Transverse colon (tissue), 4 donors: Measurements from ENCODE around the gene BBS1.

Experiments
- CTCF ChIP-seq, 5 experiments: fragments of 200-600 bp in 3 of 5; fragments of 450-650 bp in 2 of 5; sonication (generic) in 3 of 5; IDR thresholded peaks; 1 replicate in 2 of 5; 2 replicates in 3 of 5; pipeline ENCODE4 v1.5.1; 2016 to 2017; ENCODE audit warnings: antibody characterized with exemption in 5 of 5, inconsistent platforms in 3 of 5, mild to moderate bottlenecking in 2 of 5, moderate library complexity in 1 of 5
- POLR2A ChIP-seq: fragments of 450-650 bp; IDR thresholded peaks from one replicate; pipeline ENCODE4 v1.6.1; 2016; ENCODE audit warnings: antibody characterized with exemption, mild to moderate bottlenecking, moderate library complexity
- POLR2AphosphoS5 ChIP-seq, 3 donors: sonication (generic); formaldehyde crosslinking; IDR thresholded peaks; one replicate each; pipeline ENCODE4 v1.6.1; 2016; ENCODE audit warnings: antibody characterized with exemption in 3 of 3

DNA sequence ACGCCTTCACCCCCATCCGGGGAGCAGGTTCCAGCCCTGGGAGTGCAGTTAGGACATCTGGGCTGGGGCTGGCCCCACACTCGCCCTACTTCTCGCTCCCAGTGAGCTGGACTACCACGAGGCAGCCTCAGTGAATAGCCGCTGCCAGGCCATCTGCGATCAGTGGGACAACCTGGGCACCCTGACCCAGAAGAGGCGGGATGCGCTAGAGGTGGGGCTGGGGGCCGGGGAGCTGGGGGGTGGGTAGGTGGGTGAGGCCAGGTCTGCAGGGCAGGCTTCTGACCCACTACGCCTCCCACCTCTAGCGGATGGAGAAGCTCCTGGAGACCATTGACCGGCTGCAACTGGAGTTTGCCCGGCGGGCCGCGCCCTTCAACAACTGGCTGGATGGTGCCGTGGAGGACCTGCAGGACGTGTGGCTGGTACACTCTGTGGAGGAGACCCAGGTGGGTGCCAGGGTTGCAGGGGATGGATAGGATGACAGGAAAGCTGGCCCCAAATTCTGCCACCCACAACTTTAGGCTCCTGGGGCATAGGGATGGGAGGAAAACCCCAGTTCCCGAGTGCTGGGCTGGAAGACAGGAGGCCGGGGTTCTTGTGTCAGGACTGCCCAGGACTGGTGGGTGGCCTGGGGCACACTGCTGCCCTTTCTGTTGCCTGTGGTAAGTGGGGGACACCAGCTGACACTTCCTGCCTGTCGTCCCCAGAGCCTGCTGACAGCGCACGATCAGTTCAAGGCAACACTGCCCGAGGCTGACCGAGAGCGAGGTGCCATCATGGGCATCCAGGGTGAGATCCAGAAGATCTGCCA is 49.6 kb downstream of the BBS1 start:
- TF ChIP-seq CTCF (IDR thresholded peaks at IDR 0.05) = no peak
- TF ChIP-seq POLR2AphosphoS5 (IDR thresholded peaks at IDR 0.05) = no peak
- no peak for TF ChIP-seq POLR2A
